GM12878 (cell line): Measurements from ENCODE around the gene COA3. TPM values are rescaled to one million over a fixed set of nuclear protein-coding genes. Genes with fewer than 3 reads are reported as not detected.

ENCODE experiments used
- ATF7 ChIP-seq: fragments of 450-650 bp; IDR thresholded peaks from 2 replicates; pipeline ENCODE4 v1.6.1; 2016; ENCODE audit warnings: low read depth, mild to moderate bottlenecking
- BCL11A ChIP-seq: IDR thresholded peaks from 2 replicates; pipeline ENCODE4 v1.6.1; 2011; ENCODE audit warnings: low read depth, low read length
- BHLHE40 ChIP-seq, 2 experiments: fragments of 450-650 bp in 1 of 2; IDR thresholded peaks; 2 replicates each; pipeline ENCODE4 v1.6.1; 2011 to 2017; ENCODE audit warnings: low read depth in 2 of 2, borderline replicate concordance in 1 of 2, improper control_type of control experiment in 1 of 2, low read length in 1 of 2, mild to moderate bottlenecking in 1 of 2
- CBX5 ChIP-seq: sonication (generic); IDR thresholded peaks from 2 replicates; pipeline ENCODE4 v1.6.1; 2016; ENCODE audit warnings: low read depth, moderate library complexity, mild to moderate bottlenecking, inconsistent platforms
- CREM ChIP-seq: IDR thresholded peaks from 2 replicates; pipeline ENCODE4 v1.6.1; 2014; ENCODE audit warnings: antibody characterized with exemption, low read depth
- ESRRA ChIP-seq: IDR thresholded peaks from 2 replicates; pipeline ENCODE4 v1.6.1; 2012; ENCODE audit warnings: mild to moderate bottlenecking, low read length, improper control_type of control experiment
- FOXK2 ChIP-seq: fragments of 450-650 bp; IDR thresholded peaks from 2 replicates; pipeline ENCODE4 v1.6.1; 2017; ENCODE audit warnings: mild to moderate bottlenecking, moderate library complexity
- IKZF1 ChIP-seq: fragments of 450-650 bp; conservative IDR thresholded peaks from 2 replicates; pipeline ENCODE4 v1.6.1; 2017; ENCODE audit warnings: antibody characterized with exemption, mild to moderate bottlenecking
- IKZF2 ChIP-seq, 2 experiments: fragments of 450-650 bp; IDR thresholded peaks; 2 replicates each; pipeline ENCODE4 v1.6.1; 2017; ENCODE audit warnings: mild to moderate bottlenecking in 2 of 2, moderate library complexity in 2 of 2
- IRF4 ChIP-seq: IDR thresholded peaks from 2 replicates; pipeline ENCODE4 v1.6.1; 2011; ENCODE audit warnings: low read depth, low read length
- KLF5 ChIP-seq: fragments of 450-650 bp; IDR thresholded peaks from 2 replicates; pipeline ENCODE4 v1.6.1; 2014; ENCODE audit warnings: mild to moderate bottlenecking; ENCODE audit not compliant: partially characterized antibody
- LARP7 ChIP-seq: fragments of 450-650 bp; IDR thresholded peaks from 2 replicates; pipeline ENCODE4 v1.6.1; 2017; ENCODE audit warnings: mild to moderate bottlenecking
- MLLT1 ChIP-seq: fragments of 450-650 bp; IDR thresholded peaks from 2 replicates; pipeline ENCODE4 v1.6.1; 2016; ENCODE audit warnings: mild to moderate bottlenecking
- NBN ChIP-seq: fragments of 450-650 bp; IDR thresholded peaks from 2 replicates; pipeline ENCODE4 v1.6.1; 2016
- NR2F1 ChIP-seq: fragments of 450-650 bp; conservative IDR thresholded peaks from 2 replicates; pipeline ENCODE4 v1.6.1; 2017; ENCODE audit warnings: mild to moderate bottlenecking
- PML ChIP-seq: IDR thresholded peaks from 2 replicates; pipeline ENCODE4 v1.6.1; 2012; ENCODE audit warnings: low read length, inconsistent platforms
- POLR2A ChIP-seq: IDR thresholded peaks from 2 replicates; pipeline ENCODE4 v1.6.1; 2011; ENCODE audit warnings: low read depth, mild to moderate bottlenecking, low read length
- POU2F2 ChIP-seq: IDR thresholded peaks from 3 replicates; pipeline ENCODE4 v1.6.1; 2011; ENCODE audit warnings: low read depth, mild to moderate bottlenecking, low read length, borderline replicate concordance
- SIX5 ChIP-seq: IDR thresholded peaks from 2 replicates; pipeline ENCODE4 v1.6.1; 2011; ENCODE audit warnings: mild to moderate bottlenecking, low read depth, low read length, moderate library complexity; ENCODE audit not compliant: severe bottlenecking
- SMAD5 ChIP-seq: IDR thresholded peaks from 2 replicates; pipeline ENCODE4 v1.6.1; 2016; ENCODE audit warnings: antibody characterized with exemption, low read depth
- SMARCA5 ChIP-seq: fragments of 450-650 bp; IDR thresholded peaks from 2 replicates; pipeline ENCODE4 v1.6.1; 2017; ENCODE audit warnings: mild to moderate bottlenecking
- SP1 ChIP-seq: IDR thresholded peaks from one replicate; pipeline ENCODE4 v1.6.1; 2011; ENCODE audit warnings: low read depth, low read length
- SRF ChIP-seq, 2 experiments: IDR thresholded peaks; 2 replicates each; pipeline ENCODE4 v1.6.1; 2011; ENCODE audit warnings: low read depth in 2 of 2, low read length in 2 of 2, mild to moderate bottlenecking in 1 of 2, moderate library complexity in 1 of 2
- YY1 ChIP-seq: IDR thresholded peaks from 2 replicates; pipeline ENCODE4 v1.6.1; 2011; ENCODE audit warnings: low read depth, mild to moderate bottlenecking, low read length
- ZNF24 ChIP-seq: fragments of 450-650 bp; IDR thresholded peaks from 2 replicates; pipeline ENCODE4 v1.6.1; 2017; ENCODE audit warnings: antibody characterized with exemption, mild to moderate bottlenecking
- polyA plus RNA-seq, 11 experiments: library from polyadenylated mRNA; depleted of rRNA in 4 of 11; unstranded in 6 of 11; stranded (reverse) in 5 of 11; fragments of >200 nt; fragmentation: Nextera tagmentation in 4 of 11; fragmentation: Illumina TruSeq in 1 of 11; extraction: Ambion mirVana in 4 of 11; extraction: Trizol in 1 of 11; gene quantifications; 1 replicate in 1 of 11; 2 replicates in 10 of 11; pipeline versions ENCODE4 v1.2.1 to v1.2.3, GENCODE V29; 2011 to 2016; ENCODE audit warnings: inconsistent platforms in 2 of 11, missing spikeins in 2 of 11, low read depth in 1 of 11
- total RNA-seq, 4 experiments: library from RNA; depleted of rRNA in 3 of 4; stranded (reverse); fragments of >200 nt in 3 of 4; fragmentation: Illumina TruSeq in 1 of 4; extraction: Trizol in 1 of 4; gene quantifications; 2 replicates each; pipeline versions ENCODE4 v1.2.1 to v1.2.3, GENCODE V29; 2013 to 2021
- TF ChIP-seq, protein P1 (sequence below): fragments of 450-650 bp; IDR thresholded peaks from 2 replicates; pipeline ENCODE4 v1.6.1; 2017; ENCODE audit warnings: borderline replicate concordance
- TF ChIP-seq, protein P2 (sequence below): IDR thresholded peaks from 2 replicates; pipeline ENCODE4 v1.6.1; 2012; ENCODE audit warnings: low read length, inconsistent platforms
- TF ChIP-seq, protein P3 (sequence below): fragments of 450-650 bp; IDR thresholded peaks from 2 replicates; pipeline ENCODE4 v1.6.1; 2017; ENCODE audit warnings: mild to moderate bottlenecking, low read depth, inconsistent platforms; ENCODE audit not compliant: poor library complexity, severe bottlenecking

COA3 gene
- total and polyA plus RNA-seq, 10 of the 15 experiments (the other 5 are each of a cell fraction or from before 2014, with no cell fraction given), result 45.2 to 161 (median 64.6) TPM

- TF ChIP-seq BHLHE40 (IDR thresholded peaks at IDR 0.05; ENCODE audit: borderline replicate concordance in 1 of 2, low read depth in 2 of 2, low read length in 1 of 2) (peak; percentile 22 to 37; a peak in 1 of 4 replicates), SP1 (peak; percentile 49), CREM (0 out of 2 replicates have a peak, but pooled peaks have one; percentile 57), PML (peak; percentile 98), BCL11A (peak; percentile 25; the same call in 1 of the 2 replicates), IRF4 (peak; percentile 81), FOXK2 (0 out of 2 replicates have a peak, but pooled peaks have one; percentile 6), NR2F1 (0 out of 2 replicates have a peak, but pooled peaks have one; percentile 11), MLLT1 (peak; percentile 61; the same call in 1 of the 2 replicates), LARP7 (peak; percentile 66), IKZF2 (IDR thresholded peaks at IDR 0.05) (peak; percentile 17 to 53), CBX5 (0 out of 2 replicates have a peak, but pooled peaks have one; percentile 74), POU2F2 (peak; percentile 87; the same call in 2 of the 3 replicates), YY1 (peak; percentile 93), SMAD5 (peak; percentile 95), POLR2A (peak; percentile 97), ATF7 (peak; percentile 67; the same call in 1 of the 2 replicates), SMARCA5 (peak; percentile 73; the same call in 1 of the 2 replicates), IKZF1 (peak; percentile 80), SIX5 (peak; percentile 63), NBN (peak; percentile 73), KLF5 (peak; percentile 76), ESRRA (no peak), ZNF24 (0 out of 2 replicates have a peak, but pooled peaks have one; percentile 29), SRF (IDR thresholded peaks at IDR 0.05; ENCODE audit: low read depth in 2 of 2, low read length in 2 of 2) (peak; percentile 84 to 94)
- TF ChIP-seq, protein P1, sequence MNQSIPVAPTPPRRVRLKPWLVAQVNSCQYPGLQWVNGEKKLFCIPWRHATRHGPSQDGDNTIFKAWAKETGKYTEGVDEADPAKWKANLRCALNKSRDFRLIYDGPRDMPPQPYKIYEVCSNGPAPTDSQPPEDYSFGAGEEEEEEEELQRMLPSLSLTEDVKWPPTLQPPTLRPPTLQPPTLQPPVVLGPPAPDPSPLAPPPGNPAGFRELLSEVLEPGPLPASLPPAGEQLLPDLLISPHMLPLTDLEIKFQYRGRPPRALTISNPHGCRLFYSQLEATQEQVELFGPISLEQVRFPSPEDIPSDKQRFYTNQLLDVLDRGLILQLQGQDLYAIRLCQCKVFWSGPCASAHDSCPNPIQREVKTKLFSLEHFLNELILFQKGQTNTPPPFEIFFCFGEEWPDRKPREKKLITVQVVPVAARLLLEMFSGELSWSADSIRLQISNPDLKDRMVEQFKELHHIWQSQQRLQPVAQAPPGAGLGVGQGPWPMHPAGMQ, result no peak
- TF ChIP-seq, protein P2, sequence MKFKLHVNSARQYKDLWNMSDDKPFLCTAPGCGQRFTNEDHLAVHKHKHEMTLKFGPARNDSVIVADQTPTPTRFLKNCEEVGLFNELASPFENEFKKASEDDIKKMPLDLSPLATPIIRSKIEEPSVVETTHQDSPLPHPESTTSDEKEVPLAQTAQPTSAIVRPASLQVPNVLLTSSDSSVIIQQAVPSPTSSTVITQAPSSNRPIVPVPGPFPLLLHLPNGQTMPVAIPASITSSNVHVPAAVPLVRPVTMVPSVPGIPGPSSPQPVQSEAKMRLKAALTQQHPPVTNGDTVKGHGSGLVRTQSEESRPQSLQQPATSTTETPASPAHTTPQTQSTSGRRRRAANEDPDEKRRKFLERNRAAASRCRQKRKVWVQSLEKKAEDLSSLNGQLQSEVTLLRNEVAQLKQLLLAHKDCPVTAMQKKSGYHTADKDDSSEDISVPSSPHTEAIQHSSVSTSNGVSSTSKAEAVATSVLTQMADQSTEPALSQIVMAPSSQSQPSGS, result no peak
- TF ChIP-seq, protein P3, sequence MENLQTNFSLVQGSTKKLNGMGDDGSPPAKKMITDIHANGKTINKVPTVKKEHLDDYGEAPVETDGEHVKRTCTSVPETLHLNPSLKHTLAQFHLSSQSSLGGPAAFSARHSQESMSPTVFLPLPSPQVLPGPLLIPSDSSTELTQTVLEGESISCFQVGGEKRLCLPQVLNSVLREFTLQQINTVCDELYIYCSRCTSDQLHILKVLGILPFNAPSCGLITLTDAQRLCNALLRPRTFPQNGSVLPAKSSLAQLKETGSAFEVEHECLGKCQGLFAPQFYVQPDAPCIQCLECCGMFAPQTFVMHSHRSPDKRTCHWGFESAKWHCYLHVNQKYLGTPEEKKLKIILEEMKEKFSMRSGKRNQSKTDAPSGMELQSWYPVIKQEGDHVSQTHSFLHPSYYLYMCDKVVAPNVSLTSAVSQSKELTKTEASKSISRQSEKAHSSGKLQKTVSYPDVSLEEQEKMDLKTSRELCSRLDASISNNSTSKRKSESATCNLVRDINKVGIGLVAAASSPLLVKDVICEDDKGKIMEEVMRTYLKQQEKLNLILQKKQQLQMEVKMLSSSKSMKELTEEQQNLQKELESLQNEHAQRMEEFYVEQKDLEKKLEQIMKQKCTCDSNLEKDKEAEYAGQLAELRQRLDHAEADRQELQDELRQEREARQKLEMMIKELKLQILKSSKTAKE, result peak; percentile 36
Measured at GRCh38 chr17:42773290-42774035, 25.0 kb downstream of the COA3 start, which contains the start of gene VPS25 (continued).
